CD4-positive, alpha-beta memory T cell (primary cell): ENCODE measurements around the gene SORCS2. TPM values are rescaled to one million over a fixed set of nuclear protein-coding genes. Genes with fewer than 3 reads are reported as not detected.

ENCODE experiments used
- CTCF ChIA-PET: fragments of 350-600 bp; sonication (Branson Sonifier 250); formaldehyde crosslinking; loops from one replicate; lab custom pipeline; 2021; ENCODE audit warnings: inconsistent platforms; ENCODE audit not compliant: partially characterized antibody; lab: Charles Lee
- POLR2A ChIA-PET: fragments of 350-600 bp; sonication (Branson Sonifier 250); formaldehyde crosslinking; loops from one replicate; lab custom pipeline; 2021; ENCODE audit not compliant: partially characterized antibody; lab: Charles Lee
- DNase-seq, 5 donors: peaks; one replicate each; pipeline versions ENCODE4 v3.0.0 to v3.0.0-alpha.2; 2020 to 2022; ENCODE audit warnings: mixed read lengths in 1 of 5
- H3K27ac ChIP-seq: one replicate; pipeline ENCODE4 v1.7.0; 2013; ENCODE audit warnings: low read depth, low read length
- H3K27me3 ChIP-seq: 2 replicates; pipeline ENCODE4 v1.7.0; 2013; ENCODE audit warnings: mild to moderate bottlenecking, low read length, moderate library complexity; ENCODE audit not compliant: insufficient read depth
- H3K36me3 ChIP-seq: 2 replicates; pipeline ENCODE4 v1.7.0; 2013; ENCODE audit warnings: mild to moderate bottlenecking, low read length, moderate library complexity; ENCODE audit not compliant: insufficient read depth
- H3K4me1 ChIP-seq: 2 replicates; pipeline ENCODE4 v1.7.0; 2013; ENCODE audit warnings: mild to moderate bottlenecking, low read length, moderate library complexity; ENCODE audit not compliant: insufficient read depth
- H3K4me3 ChIP-seq, 2 donors: one replicate each; pipeline ENCODE4 v1.7.0; 2013; ENCODE audit warnings: low read length in 2 of 2, mild to moderate bottlenecking in 1 of 2
- H3K9me3 ChIP-seq, 2 donors: one replicate each; pipeline ENCODE4 v1.7.0; 2013; ENCODE audit warnings: low read length in 2 of 2, control low read depth in 1 of 2; ENCODE audit not compliant: control insufficient read depth in 1 of 2
- H3K27ac Mint-ChIP-seq, 7 donors: one replicate each; pipeline ENCODE4 v1.8.0; 2020 to 2021; ENCODE audit warnings: mixed read lengths in 7 of 7, mild to moderate bottlenecking in 6 of 7, inconsistent platforms in 3 of 7, moderate library complexity in 3 of 7
- H3K27me3 Mint-ChIP-seq, 2 donors: one replicate each; pipeline ENCODE4 v1.8.0; 2020 to 2021; ENCODE audit warnings: mixed read lengths in 2 of 2
- H3K36me3 Mint-ChIP-seq, 2 donors: one replicate each; pipeline ENCODE4 v1.8.0; 2020 to 2021; ENCODE audit warnings: mixed read lengths in 2 of 2, inconsistent platforms in 1 of 2, mild to moderate bottlenecking in 1 of 2
- H3K4me1 Mint-ChIP-seq, 4 donors: one replicate each; pipeline ENCODE4 v1.8.0; 2020 to 2021; ENCODE audit warnings: mixed read lengths in 4 of 4, mild to moderate bottlenecking in 1 of 4
- H3K4me3 Mint-ChIP-seq, 8 donors: one replicate each; pipeline ENCODE4 v1.8.0; 2020 to 2021; ENCODE audit warnings: mixed read lengths in 8 of 8, mild to moderate bottlenecking in 7 of 8, moderate library complexity in 6 of 8, inconsistent platforms in 3 of 8
- H3K9me3 Mint-ChIP-seq, 8 donors: one replicate each; pipeline ENCODE4 v1.8.0; 2020 to 2021; ENCODE audit warnings: mixed read lengths in 8 of 8, mild to moderate bottlenecking in 5 of 8, inconsistent platforms in 3 of 8, moderate library complexity in 1 of 8
- intact Hi-C: fragments of 100-400 bp; cut with micrococcal nuclease; formaldehyde crosslinking; loops from one replicate; pipeline ENCODE4 v1.15.1; 2023
- microRNA-seq: library from miRNA; unstranded; fragments of <30 nt; microRNA quantifications from one replicate; pipeline ENCODE4 v1.2.0, GENCODE V29; 2021; ENCODE audit warnings: borderline replicate concordance, borderline number of aligned reads, borderline microRNAs expressed, mixed read lengths
- polyA plus RNA-seq, 2 donors: library from polyadenylated mRNA; unstranded; fragments of 300-500 nt; fragmentation: Illumina TruSeq; gene quantifications; one replicate each; pipeline ENCODE4 v1.2.3, GENCODE V29; 2021
- total RNA-seq, 2 experiments: library from RNA; stranded (reverse); gene quantifications; one replicate each; pipeline ENCODE4 v1.2.3, GENCODE V29; 2021

SORCS2 gene
- total and polyA plus RNA-seq, 4 experiments from 2014 or later, result not detected

DNA sequence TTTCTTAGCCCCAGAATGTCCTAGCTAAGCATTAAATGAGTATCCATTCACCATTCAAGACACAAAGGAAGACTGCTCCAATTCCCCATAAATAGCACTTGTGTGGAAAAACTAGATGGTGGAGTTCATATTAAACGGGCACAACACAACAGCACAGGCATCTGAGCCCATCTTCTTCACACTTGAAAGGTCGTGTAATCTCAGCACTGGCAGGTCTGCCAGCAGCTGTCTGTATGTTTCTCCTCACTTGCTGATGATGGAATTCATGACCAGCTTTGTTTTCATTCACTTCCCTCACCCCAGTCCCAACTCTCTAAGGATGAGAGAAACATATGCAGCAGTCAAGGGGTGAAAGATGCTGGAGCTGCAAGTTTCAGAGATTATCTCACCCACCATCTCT is 598.7 kb downstream of the SORCS2 start:
- intact Hi-C loops, result no loop called here
- H3K9me3 Mint-ChIP-seq, result no peaks in the 10 kb centered on the region
- CTCF ChIA-PET, result interaction anchor here (1.4 kb wide), 1 partner anchor 11 kb away, joined by 4 read pairs; no protein-coding TSS in a partner anchor
- Histone ChIP-seq H3K36me3 (no peaks in the 10 kb centered on the region), H3K4me3 (no peak overlapping the region), H3K4me1 (no peaks in the 10 kb centered on the region), H3K27me3 (no peaks in the 10 kb centered on the region), H3K27ac (no peak overlapping the region), H3K9me3 (no peaks in the 10 kb centered on the region)
- POLR2A ChIA-PET, result no interaction called here
- no peak overlapping the region for H3K4me3 Mint-ChIP-seq
- DNase-seq, result no peak
- no peaks in the 10 kb centered on the region for H3K27me3 Mint-ChIP-seq
- H3K36me3 Mint-ChIP-seq, result peaks cover 25 to 46% of the 10 kb centered on the region in 2 donors
- H3K4me1 Mint-ChIP-seq, result peaks cover 2 to 7% (median 4%) of the 10 kb centered on the region in 4 donors
- no peak overlapping the region for H3K27ac Mint-ChIP-seq

Small RNA genes lying within 50 kb of the gene (microRNA-seq; reads per million reads assigned to microRNA genes)
- not detected for gene MIR4274
- gene MIR4798, result not detected

Other genes with a start within 250 kb of the SORCS2 start
- 10 to 100 TPM; 46.4 to 49.0 TPM for gene TADA2B, start 149.2 kb upstream of the SORCS2 start, total RNA-seq
- 1 to 10 TPM; 2.8 to 4.7 TPM for gene TADA2B, start 149.2 kb upstream of the SORCS2 start, polyA plus RNA-seq
- 10 to 100 TPM; 35.3 to 36.0 TPM for gene GRPEL1, start 124.5 kb upstream of the SORCS2 start, total RNA-seq
- gene GRPEL1, start 124.5 kb upstream of the SORCS2 start, polyA plus RNA-seq, result 10 to 100 TPM; 57.7 to 77.2 TPM
- not detected for gene PSAPL1, start 242.4 kb downstream of the SORCS2 start, total RNA-seq
- gene PSAPL1, start 242.4 kb downstream of the SORCS2 start, polyA plus RNA-seq, result not detected